Forelimb muscle (tissue), 1 donor: Measurements from ENCODE around the gene ARL6IP5. TPM values are rescaled to one million over a fixed set of nuclear protein-coding genes. Genes with fewer than 3 reads are reported as not detected.

Source experiments
- polyA plus RNA-seq: library from polyadenylated mRNA; unstranded; fragments of 120-200 nt; gene quantifications from one replicate; pipeline ENCODE4 v1.2.1, GENCODE V29; 2013; ENCODE audit not compliant: insufficient read length

ARL6IP5 gene
- polyA plus RNA-seq, 1 donor = 121 TPM

Other genes starting within 250 kb of the ARL6IP5 start
- 0.95 TPM for gene TAFA4, start 152.4 kb upstream of the ARL6IP5 start, polyA plus RNA-seq
- 19.3 TPM for gene EOGT, start 71.3 kb upstream of the ARL6IP5 start, polyA plus RNA-seq
- 24.9 TPM for gene TMF1, start 32.6 kb upstream of the ARL6IP5 start, polyA plus RNA-seq
- gene UBA3, start 4.6 kb upstream of the ARL6IP5 start, polyA plus RNA-seq = 47.6 TPM
- gene LMOD3, start 37.7 kb downstream of the ARL6IP5 start, polyA plus RNA-seq = 182 TPM